Measurements from ENCODE around the gene ARHGAP40.

Gene ARHGAP40

GRCh38 chr20:38601216-38602184 lies at the start of gene ARHGAP40:
Gene ARHGAP40 (plus strand): TSS chr20:38601809.
- no peak for DNase-seq

GRCh38 chr20:38554986-38555385 lies 46.6 kb upstream of the ARHGAP40 start:
- DNase-seq, result no peak

GRCh38 chr20:38555395-38555794 lies 46.2 kb upstream of the ARHGAP40 start:
- no peak for DNase-seq

- DNase-seq, result no peak
These were observed 44.4 kb upstream of the ARHGAP40 start for GRCh38 chr20:38557174-38557573.

- DNase-seq, result no peak
These were observed 42.8 kb upstream of the ARHGAP40 start for GRCh38 chr20:38558596-38559360.

GRCh38 chr20:38559764-38560163 lies 41.8 kb upstream of the ARHGAP40 start:
- DNase-seq, result no peak

- no peak for DNase-seq
These were observed 37.7 kb upstream of the ARHGAP40 start for GRCh38 chr20:38563802-38564431.

- no peak for DNase-seq
These were observed 36.9 kb upstream of the ARHGAP40 start for GRCh38 chr20:38564680-38565079.

- no peak for DNase-seq
These were observed 35.5 kb upstream of the ARHGAP40 start for GRCh38 chr20:38566036-38566598.

- no peak for DNase-seq
These were observed 31.7 kb upstream of the ARHGAP40 start for GRCh38 chr20:38569747-38570525.

- no peak for DNase-seq
These were observed 28.2 kb upstream of the ARHGAP40 start for GRCh38 chr20:38573413-38573812.

GRCh38 chr20:38579219-38579910 lies 22.2 kb upstream of the ARHGAP40 start:
- DNase-seq, result no peak

- no peak for DNase-seq
These were observed 21.7 kb upstream of the ARHGAP40 start for GRCh38 chr20:38579921-38580320.

GRCh38 chr20:38581013-38581412 lies 20.6 kb upstream of the ARHGAP40 start, which contains the start of gene ADIG:
Gene ADIG (plus strand): TSS chr20:38581197. CDS start chr20:38581251, 54 bp downstream.
- no peak for DNase-seq

- DNase-seq, result no peak
These were observed 19.7 kb upstream of the ARHGAP40 start for GRCh38 chr20:38581830-38582358.

GRCh38 chr20:38583306-38583705 lies 18.3 kb upstream of the ARHGAP40 start:
- DNase-seq, result no peak

- DNase-seq, result no peak
These were observed 17.4 kb upstream of the ARHGAP40 start for GRCh38 chr20:38584099-38584763.

- no peak for DNase-seq
These were observed 16.0 kb upstream of the ARHGAP40 start for GRCh38 chr20:38585404-38586180.

GRCh38 chr20:38586181-38586525 lies 15.5 kb upstream of the ARHGAP40 start:
- DNase-seq, result no peak

GRCh38 chr20:38588303-38588702 lies 13.3 kb upstream of the ARHGAP40 start:
- DNase-seq, result no peak

Measured in activated CD4-positive, alpha-beta T cell treated with anti-CD3 and anti-CD28 coated beads for 4 hours (primary cell).